ENCODE data around the gene SHISAL1.

SHISAL1 gene

DNA sequence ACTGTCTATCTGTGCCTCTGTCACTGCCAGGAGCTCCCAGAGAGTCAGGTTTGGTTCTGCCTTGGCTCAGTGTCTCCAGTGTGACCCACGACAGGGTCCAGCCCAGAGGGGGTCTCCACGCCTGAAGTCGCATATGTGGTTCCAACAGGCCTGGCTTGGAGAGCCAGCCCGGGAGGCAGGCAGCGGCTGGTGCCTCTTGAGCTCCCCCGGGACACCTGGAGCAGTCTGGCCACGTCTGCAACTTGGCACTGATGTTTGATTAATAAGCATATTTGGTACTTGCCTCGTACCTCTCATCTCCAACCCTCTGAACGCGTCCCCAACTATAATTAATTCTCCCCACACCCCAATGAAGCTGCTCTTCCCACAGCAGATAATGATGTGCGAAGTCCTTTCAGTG, 31.7 kb upstream of the SHISAL1 start:
- no peak overlapping the region for H3K4me3 ChIP-seq (ENCODE audit: low read depth, low read length)

DNA sequence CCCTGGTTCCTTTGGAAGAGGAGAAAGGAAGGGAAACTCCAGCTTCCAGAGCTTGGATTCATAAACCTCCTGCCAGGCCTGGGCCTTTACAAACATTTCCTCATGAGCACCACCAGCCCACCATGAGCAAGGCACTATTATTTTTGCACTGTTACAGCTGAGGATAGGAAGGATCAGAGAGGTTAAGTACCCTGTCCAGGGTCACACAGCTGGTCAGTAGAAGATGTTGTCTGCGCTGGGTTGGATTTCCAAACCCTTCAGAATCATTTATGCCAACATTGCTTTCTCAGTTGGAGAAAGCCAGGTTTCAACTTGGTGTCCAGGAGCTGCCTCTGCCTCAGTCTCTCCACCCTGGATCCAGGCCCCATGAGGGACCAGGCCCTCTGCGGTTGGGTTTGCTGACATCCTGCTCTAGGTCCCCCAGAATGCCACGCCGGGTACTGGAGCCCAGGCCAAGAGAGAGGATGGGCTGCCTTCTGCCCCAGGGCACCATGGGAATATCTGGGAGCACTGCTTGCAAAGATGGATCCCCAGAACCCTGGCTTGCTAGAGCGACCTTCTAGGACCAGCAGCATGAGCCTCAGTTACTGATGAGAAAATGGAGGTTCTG, 29.7 kb upstream of the SHISAL1 start:
- H3K4me3 ChIP-seq (ENCODE audit: low read depth, low read length) = no peak overlapping the region

DNA sequence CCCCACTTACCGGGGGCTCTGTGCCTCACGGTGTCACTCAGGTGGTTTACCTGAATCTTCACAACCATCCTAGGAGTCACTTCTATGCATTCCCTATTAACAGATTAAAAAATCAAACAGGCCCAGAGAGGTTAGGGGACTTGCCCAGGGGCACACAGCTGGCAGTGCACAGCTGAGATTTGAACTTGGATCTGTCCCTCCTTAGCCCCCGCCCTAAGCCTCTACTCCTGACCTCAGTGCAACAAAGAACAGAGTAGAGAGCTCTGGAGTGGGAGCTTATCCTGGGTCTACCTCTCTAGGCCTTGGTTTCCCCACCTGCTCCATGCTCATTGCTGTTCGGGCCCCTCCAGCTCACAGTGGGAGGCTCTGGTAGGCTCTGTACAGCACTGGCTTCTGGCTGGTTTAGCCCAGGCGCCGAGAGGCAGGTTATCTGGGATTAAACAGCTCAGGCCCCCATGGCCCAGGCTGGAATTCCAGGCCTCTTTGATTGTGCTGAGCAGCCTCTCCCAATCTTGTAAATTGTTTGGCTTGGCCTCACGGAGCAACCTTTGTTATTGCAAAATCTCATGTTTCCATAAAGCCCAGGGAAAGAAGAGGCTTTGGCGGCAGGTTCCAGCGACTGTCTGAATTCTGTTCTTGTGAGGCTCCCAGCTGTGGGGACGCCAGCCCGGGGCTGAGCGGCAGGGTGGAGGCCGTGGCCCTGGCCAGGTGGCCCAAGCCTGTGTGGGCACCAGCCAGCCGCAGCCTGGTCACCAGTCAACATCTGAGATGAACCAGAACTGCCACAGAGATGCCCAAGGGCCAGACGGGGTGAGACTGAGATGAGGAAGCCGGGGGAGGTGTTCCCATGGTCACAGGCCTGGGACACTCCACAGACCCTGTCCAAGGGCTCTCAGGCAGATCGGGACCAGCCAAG, 28.9 kb upstream of the SHISAL1 start:
- no peak overlapping the region for H3K4me3 ChIP-seq (ENCODE audit: low read depth, low read length)

DNA sequence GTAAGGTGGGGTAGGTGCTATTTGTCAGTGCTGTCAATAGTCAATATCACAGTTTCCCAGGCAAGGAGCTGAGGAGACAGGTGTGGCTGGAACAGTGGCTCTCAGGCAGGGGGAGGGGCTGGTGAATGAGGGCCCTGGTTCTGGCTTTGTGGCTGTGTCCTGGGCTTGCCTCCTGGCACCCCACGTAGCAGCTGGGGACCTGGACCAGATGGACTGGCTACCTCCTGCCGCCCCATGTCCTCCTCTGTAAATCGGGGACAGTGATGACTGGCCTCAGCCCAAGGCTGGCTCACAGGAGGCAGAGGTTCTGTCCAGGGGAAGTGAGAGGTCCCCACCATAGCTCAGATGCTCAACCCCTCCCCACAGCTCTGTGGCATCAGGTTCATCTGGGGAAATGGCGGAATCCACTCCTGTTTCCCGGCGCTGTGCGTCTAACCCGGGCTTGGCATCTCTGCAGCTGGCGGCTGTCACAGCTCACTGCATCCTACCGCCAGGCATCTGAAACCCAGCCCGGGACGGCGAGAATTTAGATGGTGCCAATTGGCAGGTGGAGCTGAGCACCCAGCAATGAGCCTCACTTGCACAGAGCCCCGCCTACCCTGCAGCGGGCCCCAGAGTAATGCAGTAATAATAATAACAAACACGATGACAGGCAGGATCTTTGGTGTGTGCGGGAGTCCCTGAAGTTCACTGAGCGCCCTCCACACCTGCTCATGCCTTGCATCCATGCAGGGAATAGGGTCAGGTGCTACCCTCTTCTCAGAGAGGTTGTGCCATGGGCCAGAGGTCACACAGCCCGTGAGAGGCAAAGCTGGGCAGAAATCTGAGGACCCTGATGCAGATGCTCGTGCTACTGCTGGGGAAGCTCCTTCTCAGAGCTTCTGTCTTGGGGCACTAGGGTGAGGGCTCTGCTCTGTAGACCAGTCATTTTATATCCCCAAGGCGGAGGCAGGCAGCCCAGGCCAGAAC, 27.8 kb upstream of the SHISAL1 start:
- H3K4me3 ChIP-seq (ENCODE audit: low read depth, low read length) = no peak overlapping the region

DNA sequence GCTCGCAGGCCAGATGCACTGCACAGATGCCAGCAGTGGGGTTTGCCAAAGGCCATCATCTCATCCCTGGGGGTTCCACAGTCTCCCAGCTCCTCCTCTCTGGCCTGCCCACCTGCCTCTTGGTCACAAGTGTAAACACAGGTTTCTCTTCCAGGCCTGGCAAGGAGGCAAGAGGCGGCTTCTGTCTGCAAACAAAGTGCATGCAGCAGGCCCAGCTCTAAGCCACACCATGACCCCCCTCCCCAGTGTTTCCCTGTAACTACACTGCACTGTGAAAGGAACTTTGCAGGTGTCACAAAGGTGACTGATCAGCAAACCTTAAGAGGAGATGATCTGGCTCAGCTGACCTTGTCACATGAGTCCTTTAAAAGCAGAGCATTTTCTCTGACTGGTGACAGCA, 26.2 kb upstream of the SHISAL1 start:
- H3K4me3 ChIP-seq (ENCODE audit: low read depth, low read length) = no peak overlapping the region

DNA sequence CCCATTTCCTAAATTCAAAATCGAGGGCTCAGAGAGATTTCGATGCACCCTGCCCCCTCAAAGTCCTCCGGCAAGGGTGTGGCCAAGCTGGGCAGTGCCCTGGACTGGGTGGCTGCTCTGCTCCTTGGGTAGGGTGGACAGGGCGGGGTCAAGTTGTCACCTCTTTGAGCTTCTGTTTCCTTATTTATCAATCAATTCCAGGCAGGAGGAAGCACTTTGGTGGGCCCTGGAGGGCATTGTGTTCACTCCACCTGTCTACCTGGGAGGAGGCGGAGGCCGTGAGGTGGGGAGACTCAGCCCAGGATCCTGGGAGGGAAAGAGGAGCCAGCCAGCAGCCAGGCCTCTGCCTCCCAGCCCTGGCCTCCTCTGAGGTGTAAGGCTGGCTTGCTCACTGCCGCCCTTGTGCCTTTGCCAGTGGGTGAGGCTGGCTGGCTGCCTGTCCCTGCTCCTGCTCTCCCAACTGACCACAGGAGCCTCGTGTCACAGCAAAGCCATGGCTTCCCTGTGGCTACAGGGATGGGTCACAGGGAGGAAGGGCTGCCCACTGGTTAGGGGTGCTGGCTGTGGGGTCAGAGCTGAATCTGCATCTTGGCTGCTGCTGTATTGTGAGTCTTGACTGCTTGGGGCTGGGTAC, 25.5 kb upstream of the SHISAL1 start:
- H3K4me3 ChIP-seq (ENCODE audit: low read depth, low read length) = no peak overlapping the region

DNA sequence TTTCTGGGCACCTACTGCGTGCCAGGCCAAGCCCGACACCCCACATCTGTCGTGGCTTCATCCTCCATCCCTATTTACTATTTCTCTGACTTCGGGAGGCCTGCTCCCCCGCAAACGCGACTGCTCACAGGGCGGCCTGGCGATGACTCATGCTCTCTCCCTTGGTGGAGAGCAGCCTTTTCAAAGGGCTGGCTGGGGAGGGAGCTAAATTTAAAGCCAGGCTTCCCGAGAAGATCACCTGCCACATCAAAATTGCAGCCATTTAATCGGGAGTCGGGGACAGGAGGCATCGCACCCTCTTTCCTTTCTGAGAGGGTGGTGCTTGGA, 24.9 kb upstream of the SHISAL1 start:
- no peak overlapping the region for H3K4me3 ChIP-seq (ENCODE audit: low read depth, low read length)

DNA sequence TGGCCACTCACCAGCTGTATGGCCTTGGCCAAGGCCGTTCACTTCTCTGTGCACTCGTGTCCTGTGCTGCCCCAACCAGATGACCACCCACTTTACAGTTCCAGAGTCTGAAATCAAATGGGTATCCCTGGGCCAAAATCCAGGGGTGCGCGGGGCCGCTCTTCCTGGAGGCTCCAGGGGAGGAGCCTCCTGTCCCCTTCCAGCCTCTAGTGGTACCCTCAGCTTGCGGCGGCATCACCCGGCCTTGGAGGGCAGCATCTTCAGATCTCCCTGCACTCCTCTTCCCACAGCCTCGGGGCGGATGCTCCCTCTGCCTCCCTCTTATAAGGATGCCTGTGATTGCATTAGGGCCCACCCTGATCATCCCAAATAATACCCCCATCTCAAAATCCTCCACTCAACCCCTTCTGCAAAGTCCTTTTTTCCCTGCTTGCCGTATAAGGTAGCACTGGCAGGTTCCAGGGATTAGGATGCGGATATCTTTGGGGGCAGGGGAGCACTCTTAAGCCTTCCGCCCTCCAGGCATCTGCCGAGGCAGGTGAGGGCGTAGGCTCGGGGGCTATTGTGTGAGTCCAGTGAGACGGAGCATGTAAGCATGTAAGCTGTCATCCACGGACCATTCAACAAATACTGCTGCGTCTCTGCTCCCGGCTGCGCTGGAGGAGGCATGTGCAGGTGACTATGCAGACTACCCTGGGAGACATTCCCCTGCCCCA, 24.4 kb upstream of the SHISAL1 start:
- H3K4me3 ChIP-seq (ENCODE audit: low read depth, low read length) = no peak overlapping the region

DNA sequence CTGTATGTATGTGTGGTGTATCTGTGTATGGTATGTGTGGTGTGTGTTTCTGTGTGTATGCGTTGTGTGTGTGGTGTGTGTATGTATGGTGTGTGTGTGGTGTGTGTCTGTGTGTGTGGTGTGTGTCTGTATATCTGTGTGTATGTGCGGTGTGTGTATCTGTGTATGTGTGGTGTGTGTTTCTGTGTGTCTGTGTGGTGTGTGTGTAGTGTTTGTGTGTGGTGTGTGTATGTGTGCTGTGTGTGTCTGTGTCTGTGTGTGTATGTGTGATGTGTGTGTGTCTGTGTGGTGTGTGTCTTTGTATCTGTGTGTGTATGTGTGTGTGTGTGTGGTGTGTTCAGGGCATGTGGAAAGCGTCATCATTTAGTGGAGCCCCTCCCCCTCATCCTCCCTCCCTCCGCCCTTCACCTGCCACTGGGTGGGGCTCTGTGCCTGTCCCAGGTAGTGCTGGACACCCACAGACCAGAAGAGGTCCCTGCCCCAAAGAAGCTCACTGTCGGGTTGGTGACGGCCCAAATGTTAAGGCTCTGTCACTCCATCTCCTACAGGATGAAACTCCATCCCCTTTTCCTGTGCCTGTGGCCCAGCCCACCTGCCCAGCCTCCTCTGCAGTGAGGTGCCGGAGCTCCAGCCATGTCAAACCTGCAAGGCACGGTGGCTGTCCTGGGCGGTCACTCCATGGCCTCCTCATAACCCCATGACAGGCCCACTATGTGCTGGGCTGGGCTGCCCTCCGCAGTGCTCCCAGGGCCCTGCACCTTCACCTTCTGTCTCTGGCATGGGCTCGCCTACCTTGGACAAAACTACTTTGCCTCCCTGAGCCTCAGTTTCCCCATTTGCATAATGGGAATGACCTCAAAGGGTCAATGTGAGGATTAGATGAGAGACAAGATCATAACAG, 23.4 kb upstream of the SHISAL1 start:
- H3K4me3 ChIP-seq (ENCODE audit: low read depth, low read length) = no peak overlapping the region

DNA sequence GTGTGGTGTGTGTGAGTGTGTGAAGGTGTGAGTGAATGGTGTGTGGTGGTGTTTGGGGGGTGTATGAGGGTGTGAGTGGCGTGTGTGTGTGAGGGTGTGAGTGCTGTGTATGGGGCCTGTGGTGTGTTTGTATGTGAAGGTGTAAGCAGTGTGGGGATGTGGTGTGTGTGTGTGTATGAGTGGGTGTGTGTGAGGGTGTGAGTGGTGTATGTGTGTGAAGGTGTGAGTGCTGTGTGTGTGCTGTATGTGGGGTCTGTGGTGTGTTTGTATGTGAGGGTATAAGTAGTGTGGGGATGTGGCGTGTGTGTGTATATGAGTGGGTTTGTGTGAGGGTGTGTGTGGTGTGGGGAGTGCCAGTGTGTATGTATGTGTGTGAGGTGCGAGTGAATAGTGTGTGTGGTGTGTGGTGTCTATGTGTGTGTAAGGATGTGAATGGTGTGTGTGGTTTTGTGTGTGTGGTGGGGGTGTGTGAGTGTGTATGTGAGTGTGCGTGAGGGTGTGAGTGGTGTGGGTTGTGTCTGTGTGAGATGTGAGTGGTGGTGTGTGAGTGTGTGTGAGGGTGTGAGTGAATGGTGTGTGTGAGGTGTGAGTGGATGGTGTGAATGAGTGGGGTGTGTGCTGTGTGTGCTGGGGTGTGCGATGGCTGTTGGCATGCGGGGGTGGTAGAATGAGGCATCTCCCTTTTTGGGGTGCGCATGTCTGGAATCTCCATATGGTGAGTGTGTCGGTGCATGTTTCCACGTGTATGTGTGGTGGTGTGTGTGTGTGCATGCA, 22.5 kb upstream of the SHISAL1 start:
- no peak overlapping the region for H3K4me3 ChIP-seq (ENCODE audit: low read depth, low read length)

DNA sequence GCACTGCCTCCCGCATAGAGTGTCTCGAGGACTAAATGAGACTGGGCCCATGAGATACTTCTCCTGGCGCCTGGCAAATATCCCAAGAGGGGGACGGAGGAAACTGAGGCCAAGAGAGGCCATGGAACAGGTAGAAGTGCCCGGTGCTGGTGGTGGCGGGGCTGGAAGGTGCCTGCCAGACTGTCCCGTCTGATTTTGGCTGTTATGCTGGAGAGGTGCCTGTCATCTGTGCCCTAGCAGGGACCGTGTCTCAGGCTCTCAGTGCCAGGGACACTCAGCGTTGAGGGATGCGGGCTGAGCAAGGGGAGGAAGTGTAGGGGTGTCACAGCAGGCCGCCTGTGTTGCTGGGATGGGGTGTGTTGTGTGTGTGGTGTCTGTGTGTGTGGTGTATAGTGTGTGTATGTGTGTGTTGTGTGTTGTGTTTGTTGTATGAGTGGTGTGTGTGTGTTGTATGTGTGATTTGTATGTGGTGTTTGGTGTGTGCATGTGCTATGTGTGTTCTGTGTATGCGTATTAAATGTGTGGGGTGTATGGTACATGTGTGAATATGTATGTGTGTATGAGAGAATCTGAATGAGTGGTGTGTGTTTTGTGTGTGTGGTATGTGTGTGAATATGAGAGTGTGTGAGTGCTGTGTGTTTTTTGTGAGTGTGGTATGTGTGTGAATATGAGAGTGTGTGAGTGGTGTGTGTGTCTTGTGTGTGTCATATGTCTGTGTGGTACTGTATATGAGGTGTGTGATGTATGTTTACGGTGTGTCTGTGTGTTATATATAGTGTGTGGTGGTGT, 21.3 kb upstream of the SHISAL1 start:
- H3K4me3 ChIP-seq (ENCODE audit: low read depth, low read length) = no peak overlapping the region

DNA sequence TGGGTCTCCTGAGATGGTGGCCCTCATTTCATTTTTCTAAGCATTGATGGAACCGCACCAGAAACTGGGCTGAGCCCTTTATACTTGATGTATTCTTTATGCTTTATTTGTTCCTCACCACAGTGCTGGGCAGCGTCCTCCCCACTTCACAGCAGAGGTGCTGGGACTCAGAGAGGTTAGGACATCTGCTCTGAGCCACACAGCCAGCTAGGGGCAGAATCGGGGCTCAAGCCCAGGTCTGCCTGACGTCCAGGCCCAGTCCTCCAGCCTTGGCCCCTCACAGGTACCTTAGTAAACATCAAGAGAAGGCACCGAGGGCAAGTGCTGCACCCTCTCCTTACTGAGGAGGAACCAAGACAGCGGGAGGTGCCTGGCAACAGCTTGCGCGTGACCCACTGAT, 20.2 kb upstream of the SHISAL1 start:
- no peak overlapping the region for H3K4me3 ChIP-seq (ENCODE audit: low read depth, low read length)

DNA sequence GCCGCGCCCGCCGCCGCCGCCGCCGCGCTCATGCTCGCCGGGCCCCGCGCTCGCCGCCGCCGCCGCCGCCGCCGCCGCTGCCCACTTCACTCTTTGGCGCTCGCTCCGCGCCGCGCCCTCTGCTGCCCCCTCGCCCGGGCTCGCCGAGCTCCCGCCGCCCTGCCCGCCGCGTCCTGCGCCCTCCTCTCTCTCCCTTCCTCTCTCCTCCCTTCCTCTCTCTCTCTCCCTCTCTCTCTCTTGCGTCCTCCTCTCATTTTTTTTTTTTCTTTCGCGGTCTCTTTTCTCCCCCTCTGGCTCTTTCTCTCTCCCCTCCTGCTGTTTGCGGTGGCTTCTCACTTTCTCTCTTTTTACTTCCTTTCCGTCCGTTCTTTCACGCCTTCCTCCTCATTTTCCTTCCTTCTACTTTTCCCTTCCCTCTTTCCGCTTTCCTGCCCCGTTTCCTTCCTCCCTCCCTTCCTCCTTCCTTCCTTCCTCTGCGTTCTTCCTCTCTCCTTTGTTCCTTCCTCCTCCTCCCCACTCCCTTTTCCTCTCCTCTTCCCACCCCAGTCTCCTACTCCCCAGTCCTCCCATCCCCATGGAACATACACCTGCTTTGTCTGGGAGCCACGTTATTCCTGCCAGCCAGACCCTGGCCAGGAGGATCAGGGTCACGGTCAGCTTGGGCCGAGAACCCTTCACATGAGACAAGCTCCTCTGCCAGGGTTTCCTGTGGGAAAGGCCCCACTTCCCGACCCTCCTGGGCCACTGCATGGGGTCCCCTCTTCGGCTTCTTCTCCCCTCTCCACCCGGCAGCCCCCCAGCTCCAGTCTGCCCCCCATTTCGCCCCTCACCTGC, 19.3 kb upstream of the SHISAL1 start:
- H3K4me3 ChIP-seq (ENCODE audit: low read depth, low read length) = peak overlapping the region; percentile 33

DNA sequence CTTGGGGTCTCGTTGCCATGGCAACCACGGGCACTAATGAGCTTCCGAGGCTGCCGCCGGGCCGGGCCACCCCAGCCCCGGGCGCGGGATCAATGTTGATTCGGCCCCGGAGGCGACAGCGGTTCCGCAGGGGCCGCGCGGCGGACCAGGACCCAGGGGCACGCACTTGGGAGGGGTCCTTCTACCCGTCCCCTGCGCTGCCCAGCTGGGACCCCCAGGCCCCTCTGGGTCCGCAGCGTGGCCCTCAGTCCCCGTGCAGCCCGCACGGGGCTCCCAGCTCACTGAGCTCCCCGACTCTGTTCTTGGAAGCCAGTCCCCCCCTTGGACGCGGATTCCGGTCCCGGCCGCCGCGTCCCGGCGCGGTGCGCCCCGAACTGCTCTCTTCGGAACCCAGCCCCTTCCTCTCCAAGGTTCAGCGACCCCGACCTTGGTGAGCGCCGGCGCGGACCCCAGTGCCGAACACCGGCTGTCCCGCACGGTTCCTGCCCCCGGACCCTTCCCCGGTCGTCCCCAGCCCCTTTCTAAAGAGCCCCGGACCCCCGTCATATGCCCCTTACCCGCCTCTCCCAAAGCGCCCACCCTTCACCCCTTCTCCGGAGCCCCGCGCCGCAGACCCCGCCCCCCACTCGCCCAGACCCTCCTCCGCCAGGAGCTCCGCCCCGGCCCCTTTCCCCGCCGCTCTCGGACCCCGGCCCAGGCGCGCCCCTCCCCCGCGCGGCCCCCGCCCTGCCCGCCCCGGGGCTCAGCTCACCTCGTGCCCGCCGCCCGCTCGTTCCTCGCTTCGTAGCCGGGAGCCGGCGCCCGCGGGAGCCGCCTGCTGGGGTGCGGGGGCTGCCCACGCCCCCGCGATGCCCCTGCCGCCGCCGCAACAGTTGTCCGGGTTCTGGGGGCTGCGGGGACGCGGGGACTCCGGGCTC, 18.3 kb upstream of the SHISAL1 start:
- H3K4me3 ChIP-seq (ENCODE audit: low read depth, low read length) = peak overlapping the region; percentile 43

DNA sequence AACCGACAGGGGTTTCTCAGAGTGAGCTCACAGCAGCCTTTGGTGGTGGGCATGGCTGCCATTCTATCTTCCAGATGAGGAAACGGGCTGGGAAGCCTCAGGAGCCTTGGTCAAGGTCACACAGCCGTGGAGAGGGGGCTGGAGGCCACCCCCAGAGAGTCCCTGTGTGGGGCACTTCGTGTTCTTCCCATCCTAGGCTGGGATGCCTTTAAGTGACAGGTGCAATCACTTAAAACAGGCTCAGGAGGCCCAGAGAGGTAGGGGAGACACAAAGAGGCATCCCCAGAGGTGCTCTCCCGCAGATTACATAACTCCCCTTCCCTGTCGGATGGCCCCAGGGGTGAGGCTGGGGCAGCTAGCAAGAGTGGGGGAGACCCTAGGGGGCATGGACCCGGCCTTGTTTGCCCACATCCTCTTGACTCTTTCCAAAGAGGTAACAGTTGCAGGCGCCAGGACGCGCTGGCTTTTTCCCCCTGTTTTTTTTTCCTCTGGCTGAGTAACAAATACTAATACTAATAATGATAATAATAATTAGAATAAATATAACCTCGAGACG, 17.5 kb upstream of the SHISAL1 start:
- H3K4me3 ChIP-seq (ENCODE audit: low read depth, low read length) = no peak overlapping the region

All from iPS-11a (cell line).